HuH-7 (cell line): ENCODE results near the gene YWHAH.
"Not testable (repeated sequence)": the region's sequence is repeated elsewhere in the genome, so short reads cannot be mapped to it uniquely, and the experiment has no call there.

ENCODE experiments used
- DNase-seq: peaks from one replicate; pipeline ENCODE4 v3.0.0; 2011; ENCODE audit warnings: low spot score

YWHAH gene

GRCh38 chr22:31981976-31982375 is 37.6 kb downstream of the YWHAH start:
- DNase-seq, result not testable (repeated sequence)

GRCh38 chr22:31983911-31984656 is 39.7 kb downstream of the YWHAH start:
- DNase-seq, result no peak

- no peak for DNase-seq
Measured at GRCh38 chr22:31987218-31987617, 42.9 kb downstream of the YWHAH start.

GRCh38 chr22:31991102-31991839 is 46.9 kb downstream of the YWHAH start:
- no peak for DNase-seq

- DNase-seq, result no peak
Measured at GRCh38 chr22:31995046-31995445, 50.7 kb downstream of the YWHAH start.

- DNase-seq, result no peak
Measured at GRCh38 chr22:31995807-31996206, 51.5 kb downstream of the YWHAH start.

- DNase-seq, result no peak
Measured at GRCh38 chr22:31998784-31999385, 54.5 kb downstream of the YWHAH start.

GRCh38 chr22:32000181-32000580 is 55.8 kb downstream of the YWHAH start:
- DNase-seq, result no peak

GRCh38 chr22:32005453-32005852 is 61.1 kb downstream of the YWHAH start:
- DNase-seq, result no peak
